ENCODE results near the gene CA10. TPM values are rescaled to one million over a fixed set of nuclear protein-coding genes. Genes with fewer than 3 reads are reported as not detected.

Gene CA10
- total and polyA plus RNA-seq, 9 of the 15 experiments (the other 6 are each of a cell fraction or from before 2014, with no cell fraction given), result not detected

DNA sequence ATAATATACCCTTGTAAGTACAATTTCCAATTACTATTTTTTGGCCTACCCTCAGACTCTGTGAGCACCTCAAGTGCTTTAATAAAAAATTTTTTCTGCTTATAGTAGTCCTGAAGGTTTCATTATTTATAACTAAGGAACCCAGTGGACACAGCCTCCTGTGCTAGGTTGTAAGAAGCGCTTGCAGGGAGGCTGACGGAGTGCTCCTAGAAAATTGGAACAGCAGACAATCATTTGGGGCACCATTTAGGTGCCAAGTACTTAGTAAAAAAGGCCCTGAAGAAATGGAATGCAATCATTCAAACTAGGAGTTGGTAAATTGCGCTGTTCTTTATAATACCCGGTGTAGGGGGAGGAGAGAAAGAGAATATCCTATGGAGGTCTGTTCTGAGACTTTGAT lies 19.8 kb downstream of the CA10 start:
- in situ Hi-C loops (cut with MboI) (no loop called here), intact Hi-C loops (cut with micrococcal nuclease) (no loop called here)
- ChIA-PET CTCF (ENCODE audit: low intra/inter-chr PET ratio) (no interaction called here), POLR2A (no interaction called here)
- WGBS (ENCODE audit: insufficient coverage, low coverage, missing lambda C conversion rate), result 5% methylated on average over 4 of the region's 4 CpGs
- no peak for FAIRE-seq
- Histone ChIP-seq H3K79me2 (ENCODE audit: control insufficient read depth, insufficient read depth, low read length) (no peaks in the 10 kb centered on the region), H3K27ac (ENCODE audit: extremely low read depth, low read depth, low read length) (no peak overlapping the region), H3K4me1 (replicated peaks in 1 of 2; ENCODE audit: control insufficient read depth in 2 of 2, insufficient read depth in 2 of 2, low read length in 2 of 2) (no peaks in the 10 kb centered on the region), H3K36me3 (ENCODE audit: control insufficient read depth, insufficient read depth, low read length) (no peaks in the 10 kb centered on the region), H3K9me1 (ENCODE audit: control insufficient read depth, insufficient read depth, low read length) (no peaks in the 10 kb centered on the region), H3K9me3 (replicated peaks; ENCODE audit: control insufficient read depth, insufficient read depth, low read depth, low read length) (no peaks in the 10 kb centered on the region), H4K20me1 (replicated peaks; ENCODE audit: control insufficient read depth, insufficient read depth, low read length) (no peaks in the 10 kb centered on the region), H2AFZ (ENCODE audit: low read depth, low read length) (no peak overlapping the region), H3K9ac (ENCODE audit: insufficient read depth in 1 of 2, low read depth in 2 of 2, low read length in 2 of 2) (no peak overlapping the region), H3K4me2 (ENCODE audit: insufficient read depth, low read length) (no peak overlapping the region), H3K4me3 (no peak overlapping the region), H3K27me3 (ENCODE audit: control insufficient read depth in 2 of 2, insufficient read depth in 2 of 2, low read length in 2 of 2) (no peaks in the 10 kb centered on the region)
- ATAC-seq, result no peak
- no TSS peak for BruUV-seq (replicated peaks)
- DNase-seq (ENCODE audit: extremely low read depth in 1 of 4, low spot score in 3 of 4), result no peak
- TF ChIP-seq PCBP2 (IDR thresholded peaks at IDR 0.05; ENCODE audit: low read depth, low read length, poor library complexity, severe bottlenecking), result no peak
- TF ChIP-seq NONO (IDR thresholded peaks at IDR 0.05; ENCODE audit: low read depth in 2 of 2, low read length in 1 of 2), result no peak
- TF ChIP-seq ARID1B (IDR thresholded peaks at IDR 0.05), result no peak
- TF ChIP-seq, protein P1, sequence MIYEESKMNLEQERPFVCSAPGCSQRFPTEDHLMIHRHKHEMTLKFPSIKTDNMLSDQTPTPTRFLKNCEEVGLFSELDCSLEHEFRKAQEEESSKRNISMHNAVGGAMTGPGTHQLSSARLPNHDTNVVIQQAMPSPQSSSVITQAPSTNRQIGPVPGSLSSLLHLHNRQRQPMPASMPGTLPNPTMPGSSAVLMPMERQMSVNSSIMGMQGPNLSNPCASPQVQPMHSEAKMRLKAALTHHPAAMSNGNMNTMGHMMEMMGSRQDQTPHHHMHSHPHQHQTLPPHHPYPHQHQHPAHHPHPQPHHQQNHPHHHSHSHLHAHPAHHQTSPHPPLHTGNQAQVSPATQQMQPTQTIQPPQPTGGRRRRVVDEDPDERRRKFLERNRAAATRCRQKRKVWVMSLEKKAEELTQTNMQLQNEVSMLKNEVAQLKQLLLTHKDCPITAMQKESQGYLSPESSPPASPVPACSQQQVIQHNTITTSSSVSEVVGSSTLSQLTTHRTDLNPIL (CRISPR knock-in tag; IDR thresholded peaks at IDR 0.05), result no peak
- no peak for TF ChIP-seq TEAD4 (IDR thresholded peaks at IDR 0.05; ENCODE audit: low read length)
- TF ChIP-seq TEAD4 (CRISPR knock-in tag; IDR thresholded peaks at IDR 0.05; ENCODE audit: borderline replicate concordance), result no peak
- TF ChIP-seq, protein P2, sequence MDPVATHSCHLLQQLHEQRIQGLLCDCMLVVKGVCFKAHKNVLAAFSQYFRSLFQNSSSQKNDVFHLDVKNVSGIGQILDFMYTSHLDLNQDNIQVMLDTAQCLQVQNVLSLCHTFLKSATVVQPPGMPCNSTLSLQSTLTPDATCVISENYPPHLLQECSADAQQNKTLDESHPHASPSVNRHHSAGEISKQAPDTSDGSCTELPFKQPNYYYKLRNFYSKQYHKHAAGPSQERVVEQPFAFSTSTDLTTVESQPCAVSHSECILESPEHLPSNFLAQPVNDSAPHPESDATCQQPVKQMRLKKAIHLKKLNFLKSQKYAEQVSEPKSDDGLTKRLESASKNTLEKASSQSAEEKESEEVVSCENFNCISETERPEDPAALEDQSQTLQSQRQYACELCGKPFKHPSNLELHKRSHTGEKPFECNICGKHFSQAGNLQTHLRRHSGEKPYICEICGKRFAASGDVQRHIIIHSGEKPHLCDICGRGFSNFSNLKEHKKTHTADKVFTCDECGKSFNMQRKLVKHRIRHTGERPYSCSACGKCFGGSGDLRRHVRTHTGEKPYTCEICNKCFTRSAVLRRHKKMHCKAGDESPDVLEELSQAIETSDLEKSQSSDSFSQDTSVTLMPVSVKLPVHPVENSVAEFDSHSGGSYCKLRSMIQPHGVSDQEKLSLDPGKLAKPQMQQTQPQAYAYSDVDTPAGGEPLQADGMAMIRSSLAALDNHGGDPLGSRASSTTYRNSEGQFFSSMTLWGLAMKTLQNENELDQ (CRISPR knock-in tag; IDR thresholded peaks at IDR 0.05; ENCODE audit: borderline replicate concordance), result no peak
- no peak for TF ChIP-seq PRMT5 (CRISPR knock-in tag; IDR thresholded peaks at IDR 0.05)
- TF ChIP-seq, protein P3, sequence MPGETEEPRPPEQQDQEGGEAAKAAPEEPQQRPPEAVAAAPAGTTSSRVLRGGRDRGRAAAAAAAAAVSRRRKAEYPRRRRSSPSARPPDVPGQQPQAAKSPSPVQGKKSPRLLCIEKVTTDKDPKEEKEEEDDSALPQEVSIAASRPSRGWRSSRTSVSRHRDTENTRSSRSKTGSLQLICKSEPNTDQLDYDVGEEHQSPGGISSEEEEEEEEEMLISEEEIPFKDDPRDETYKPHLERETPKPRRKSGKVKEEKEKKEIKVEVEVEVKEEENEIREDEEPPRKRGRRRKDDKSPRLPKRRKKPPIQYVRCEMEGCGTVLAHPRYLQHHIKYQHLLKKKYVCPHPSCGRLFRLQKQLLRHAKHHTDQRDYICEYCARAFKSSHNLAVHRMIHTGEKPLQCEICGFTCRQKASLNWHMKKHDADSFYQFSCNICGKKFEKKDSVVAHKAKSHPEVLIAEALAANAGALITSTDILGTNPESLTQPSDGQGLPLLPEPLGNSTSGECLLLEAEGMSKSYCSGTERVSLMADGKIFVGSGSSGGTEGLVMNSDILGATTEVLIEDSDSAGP (CRISPR knock-in tag; IDR thresholded peaks at IDR 0.05), result no peak
- TF ChIP-seq, protein P4, sequence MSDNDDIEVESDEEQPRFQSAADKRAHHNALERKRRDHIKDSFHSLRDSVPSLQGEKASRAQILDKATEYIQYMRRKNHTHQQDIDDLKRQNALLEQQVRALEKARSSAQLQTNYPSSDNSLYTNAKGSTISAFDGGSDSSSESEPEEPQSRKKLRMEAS (CRISPR knock-in tag; IDR thresholded peaks at IDR 0.05), result no peak
- TF ChIP-seq, protein P5, sequence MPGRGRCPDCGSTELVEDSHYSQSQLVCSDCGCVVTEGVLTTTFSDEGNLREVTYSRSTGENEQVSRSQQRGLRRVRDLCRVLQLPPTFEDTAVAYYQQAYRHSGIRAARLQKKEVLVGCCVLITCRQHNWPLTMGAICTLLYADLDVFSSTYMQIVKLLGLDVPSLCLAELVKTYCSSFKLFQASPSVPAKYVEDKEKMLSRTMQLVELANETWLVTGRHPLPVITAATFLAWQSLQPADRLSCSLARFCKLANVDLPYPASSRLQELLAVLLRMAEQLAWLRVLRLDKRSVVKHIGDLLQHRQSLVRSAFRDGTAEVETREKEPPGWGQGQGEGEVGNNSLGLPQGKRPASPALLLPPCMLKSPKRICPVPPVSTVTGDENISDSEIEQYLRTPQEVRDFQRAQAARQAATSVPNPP (IDR thresholded peaks at IDR 0.05; ENCODE audit: borderline replicate concordance, insufficient read depth, insufficient read length), result no peak
- no peak for TF ChIP-seq GTF2A2 (tag; IDR thresholded peaks at IDR 0.05)
- TF ChIP-seq HDAC6 (IDR thresholded peaks at IDR 0.05; ENCODE audit: low read depth, low read length), result no peak
- no peak for TF ChIP-seq E2F3 (CRISPR knock-in tag; IDR thresholded peaks at IDR 0.05)
- TF ChIP-seq PTRF (tag; IDR thresholded peaks at IDR 0.05), result no peak
- no peak for TF ChIP-seq GTF2E2 (tag; IDR thresholded peaks at IDR 0.05)

All from K562 (cell line).